HT1080 (cell line): ENCODE results near the gene SMIM33. TPM values are rescaled to one million over a fixed set of nuclear protein-coding genes. Genes with fewer than 3 reads are reported as not detected.

Experiments
- small RNA-seq: library from RNA; depleted of rRNA; stranded (forward); fragments of <200 nt; gene quantifications from one replicate; pipeline ENCODE3, GENCODE V24; 2014
- total RNA-seq: library from RNA; depleted of rRNA; stranded (reverse); fragments of >200 nt; shearing (Covaris generic); gene quantifications from 2 replicates; pipeline ENCODE4 v1.2.3, GENCODE V29; 2014; rRNA removed

Gene SMIM33
- total RNA-seq, 1 experiment from 2014 or later: not detected

Small RNAs within 50 kb of the gene (small RNA-seq; reads per million reads assigned to genes)
- gene RNU5B-4P: 0.18 reads per million

Other genes with a start within 250 kb of the SMIM33 start
- gene MATR3, start 177.3 kb upstream of the SMIM33 start, total RNA-seq: 124 and 175 TPM in 2 replicates
- 56.4 and 86.9 TPM in 2 replicates for gene PAIP2, start 129.2 kb upstream of the SMIM33 start, total RNA-seq
- not detected in 2 replicates for gene SLC23A1, start 87.7 kb upstream of the SMIM33 start, total RNA-seq
- not detected in 2 replicates for gene MZB1, start 81.1 kb upstream of the SMIM33 start, total RNA-seq
- 0.17 and 0.53 TPM in 2 replicates for gene PROB1, start 75.9 kb upstream of the SMIM33 start, total RNA-seq
- 5.9 and 6.7 TPM in 2 replicates for gene SPATA24, start 66.9 kb upstream of the SMIM33 start, total RNA-seq
- 5.1 and 11.9 TPM in 2 replicates for gene DNAJC18, start 31.5 kb upstream of the SMIM33 start, total RNA-seq
- gene ECSCR, start 8.3 kb upstream of the SMIM33 start, total RNA-seq: 53.3 and 67.7 TPM in 2 replicates
- 38.7 and 55.8 TPM in 2 replicates for gene STING1, start 11.8 kb downstream of the SMIM33 start, total RNA-seq
- 83.2 and 84.4 TPM in 2 replicates for gene UBE2D2, start 90.3 kb downstream of the SMIM33 start, total RNA-seq
- gene CXXC5, start 177.3 kb downstream of the SMIM33 start, total RNA-seq: 49.4 and 54.9 TPM in 2 replicates